NCI-H2081 (cell line): ENCODE results near the gene TSPAN14.

ENCODE experiments used
- DNase-seq, 2 experiments: peaks; one replicate each; lab custom pipeline; 2025; lab: John Stamatoyannopoulos, UW

Gene TSPAN14

DNA sequence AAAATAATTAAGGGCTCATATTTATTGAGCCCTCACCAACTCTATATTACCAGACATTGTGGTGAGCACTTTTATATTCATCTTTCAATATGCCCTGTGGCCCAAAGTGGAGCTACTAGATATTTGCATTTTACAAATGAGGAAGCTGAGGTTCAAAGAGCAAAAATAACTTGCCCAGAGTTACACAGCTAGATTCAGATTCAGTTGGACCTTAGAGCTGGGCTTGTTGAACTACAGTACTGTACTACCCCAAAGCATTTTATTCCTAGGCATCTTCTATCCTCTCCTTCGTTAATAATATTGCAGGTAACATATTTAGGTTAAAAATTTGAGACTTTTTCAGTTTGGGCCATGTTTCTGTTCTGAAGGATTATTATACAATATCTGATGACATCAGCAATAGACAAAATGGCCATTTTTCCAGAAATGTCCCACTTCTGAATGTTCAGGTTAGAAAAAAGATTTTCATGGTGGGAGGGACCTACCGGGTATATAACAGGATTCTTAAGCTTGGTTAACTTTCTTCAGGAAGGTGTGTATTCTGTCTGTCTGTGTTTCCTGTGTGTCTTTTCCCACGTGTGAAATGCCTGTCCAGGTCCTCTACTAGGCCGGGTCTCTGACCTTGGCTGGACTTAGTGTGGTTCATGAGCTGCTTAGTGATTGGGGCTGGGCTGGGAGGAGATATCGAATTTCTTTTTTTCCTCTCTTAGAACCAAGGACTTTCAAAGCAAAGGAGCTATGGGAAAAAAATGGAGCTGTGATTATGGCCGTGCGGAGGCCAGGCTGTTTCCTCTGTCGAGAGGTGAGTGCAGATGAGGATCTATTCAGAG lies 32.2 kb upstream of the TSPAN14 start:
- DNase-seq: no peak

DNA sequence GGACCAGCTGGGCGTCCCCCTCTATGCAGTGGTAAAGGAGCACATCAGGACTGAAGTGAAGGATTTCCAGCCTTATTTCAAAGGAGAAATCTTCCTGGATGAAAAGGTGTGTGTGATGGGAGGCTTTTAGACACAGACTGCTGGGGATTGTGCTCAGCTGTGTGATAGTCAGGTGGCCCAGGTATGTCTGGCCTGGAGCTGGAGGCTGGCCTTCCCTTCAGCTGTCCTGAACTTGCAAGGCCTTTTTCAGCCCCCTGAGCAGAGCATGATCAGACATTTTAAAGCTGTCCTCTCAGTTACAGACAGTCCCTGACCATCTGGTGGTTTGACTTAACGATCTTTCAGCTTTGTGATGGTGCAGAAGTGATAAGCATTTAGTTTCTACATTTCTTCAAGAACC lies 28.2 kb upstream of the TSPAN14 start:
- no peak for DNase-seq

DNA sequence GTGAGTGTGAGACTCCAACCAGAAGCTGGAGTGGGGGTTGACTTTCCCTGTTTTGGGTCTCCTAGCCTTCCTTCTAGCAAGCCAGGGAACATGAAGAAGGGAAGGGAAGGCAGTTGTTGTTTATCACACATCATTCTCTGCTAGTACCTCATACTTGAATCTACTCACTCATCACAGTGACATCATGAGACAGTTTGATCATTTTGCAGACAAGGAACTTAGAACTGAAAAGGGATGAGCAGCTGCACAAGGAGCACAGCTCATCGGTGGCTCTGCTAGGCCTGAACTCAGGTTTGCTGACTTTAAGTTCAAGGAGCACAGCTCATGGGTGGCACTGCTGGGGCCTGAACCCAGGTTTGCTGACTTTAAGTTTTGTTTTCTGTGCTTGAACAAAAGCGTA lies 26.6 kb upstream of the TSPAN14 start:
- DNase-seq: no peak

DNA sequence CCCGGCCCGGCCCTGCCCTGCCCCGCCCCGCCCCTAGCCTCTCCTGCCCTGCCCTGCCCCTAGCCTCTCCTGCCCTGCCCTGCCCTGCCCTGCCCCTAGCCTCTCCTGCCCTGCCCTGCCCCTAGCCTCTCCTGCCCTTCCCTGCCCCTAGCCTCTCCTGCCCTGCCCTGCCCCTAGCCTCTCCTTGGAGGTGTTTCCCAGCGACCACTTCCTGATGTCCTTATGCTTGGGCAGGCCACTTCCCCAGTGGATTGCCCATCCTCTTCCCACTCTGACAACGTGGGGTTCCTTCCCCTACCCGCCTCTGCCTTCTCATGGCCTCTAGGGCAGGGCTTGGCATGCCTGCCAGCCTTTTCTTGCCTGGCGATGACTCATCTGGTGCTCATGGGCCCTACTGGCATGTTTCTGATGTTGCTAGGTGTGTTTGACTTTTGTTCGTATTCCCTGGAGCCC lies 24.6 kb upstream of the TSPAN14 start:
- DNase-seq: no peak

DNA sequence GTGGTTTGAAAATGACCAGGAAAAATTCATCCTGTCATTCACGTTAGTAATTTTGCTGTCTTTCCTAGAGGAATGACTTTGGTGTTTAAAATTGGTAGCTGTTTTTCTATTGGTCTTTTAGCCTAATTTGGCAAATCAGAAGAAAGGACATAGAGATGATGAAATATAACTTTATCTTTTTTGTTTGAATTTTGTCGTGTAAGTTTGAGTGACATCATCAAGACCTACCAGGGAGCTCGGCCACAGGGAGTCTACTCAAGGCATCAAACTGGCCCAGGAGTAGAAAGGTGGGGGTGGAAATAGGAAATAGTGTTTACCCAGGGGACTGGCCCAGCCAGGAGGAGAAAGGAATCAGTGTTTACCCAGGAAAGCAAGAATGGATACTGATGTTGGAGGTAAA lies 21.0 kb upstream of the TSPAN14 start:
- DNase-seq: no peak

DNA sequence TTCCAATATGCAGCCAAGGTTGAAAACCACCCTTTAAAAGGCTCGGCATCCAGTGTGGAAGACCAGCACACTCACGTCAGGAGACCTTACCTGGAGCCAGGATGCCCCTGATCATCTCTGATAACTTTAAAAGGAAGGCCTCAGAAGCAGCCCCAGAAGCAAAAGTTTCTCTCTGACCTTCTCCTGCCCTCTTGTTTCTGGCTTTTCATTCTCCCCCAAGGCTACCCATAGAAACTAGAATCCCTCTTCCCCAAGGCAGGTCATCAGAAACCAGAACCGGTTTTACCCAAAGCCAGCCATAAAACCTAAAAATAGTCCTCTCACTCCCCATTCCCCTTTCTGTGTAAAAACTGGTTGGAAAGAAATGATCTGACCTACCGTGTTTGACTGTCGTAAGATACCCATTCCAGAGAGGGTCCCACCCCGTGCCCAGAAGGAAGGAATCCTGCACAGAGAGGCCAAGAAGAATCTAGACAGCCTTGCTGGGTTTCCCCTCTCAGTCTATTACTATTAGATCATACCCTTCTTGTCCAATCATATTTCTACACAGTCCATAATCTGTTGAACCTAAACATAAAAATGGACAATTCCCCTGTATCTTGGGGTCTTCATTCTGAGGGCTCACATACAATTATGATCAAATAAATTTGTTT lies 17.5 kb upstream of the TSPAN14 start:
- DNase-seq: no peak

DNA sequence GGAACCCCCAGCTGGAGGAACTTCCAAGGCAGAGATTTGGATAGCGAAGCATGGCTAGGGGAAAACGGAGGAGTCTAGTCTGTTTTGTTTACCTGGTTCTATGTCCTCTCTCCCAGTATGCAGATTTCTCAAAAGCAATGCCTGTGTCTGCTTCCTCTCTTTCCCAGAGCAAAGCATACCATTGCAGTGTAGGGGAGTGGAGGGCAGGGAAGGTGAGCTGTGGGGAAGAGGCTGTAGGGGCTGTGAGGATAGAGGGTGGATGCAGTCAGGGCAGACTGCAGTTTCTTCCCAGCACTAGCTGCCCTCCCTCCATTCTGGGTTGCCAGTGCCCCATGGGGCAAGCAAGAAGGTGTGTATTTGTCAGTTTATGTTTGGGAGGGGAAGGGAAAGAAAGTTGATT lies 16.9 kb upstream of the TSPAN14 start:
- DNase-seq: no peak

DNA sequence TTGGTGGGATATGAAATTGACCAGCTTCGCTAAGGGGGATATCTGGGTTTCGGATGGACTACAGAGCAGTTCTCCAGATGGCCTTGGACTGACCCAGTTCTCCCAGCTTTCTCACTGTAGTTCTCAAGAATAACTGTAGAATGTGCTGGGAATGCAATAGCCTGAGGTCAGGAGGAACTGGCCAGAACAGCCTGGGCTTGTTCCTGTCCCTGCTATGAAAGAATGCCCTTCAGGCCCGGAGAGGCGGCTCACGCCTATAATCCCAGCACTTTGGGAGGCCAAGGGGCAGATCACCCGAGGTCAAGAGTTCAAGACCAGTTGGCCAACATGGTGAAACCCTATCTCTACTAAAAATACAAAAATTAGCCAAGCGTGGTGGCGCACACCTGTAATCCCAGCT lies 12.3 kb upstream of the TSPAN14 start:
- DNase-seq: no peak

DNA sequence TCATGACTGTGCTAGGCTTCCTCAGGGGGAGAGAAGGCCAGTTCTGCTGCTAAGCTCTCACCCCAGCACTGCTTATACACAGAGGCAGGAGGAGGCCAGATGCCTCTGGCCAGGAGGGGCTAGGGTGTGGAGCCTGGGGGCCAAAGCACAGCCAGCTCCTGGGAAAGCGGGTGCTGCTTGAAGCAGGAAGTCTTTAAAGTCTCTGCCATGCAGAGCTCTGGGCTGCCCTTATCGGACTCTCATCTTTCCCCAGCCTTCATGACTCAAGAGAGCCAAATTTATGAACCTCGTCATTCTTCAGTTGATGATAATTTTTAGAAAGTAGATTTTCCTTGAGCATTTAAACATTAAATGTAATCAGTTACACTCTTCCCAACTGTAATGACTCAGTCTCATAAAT lies 11.2 kb upstream of the TSPAN14 start:
- no peak for DNase-seq

DNA sequence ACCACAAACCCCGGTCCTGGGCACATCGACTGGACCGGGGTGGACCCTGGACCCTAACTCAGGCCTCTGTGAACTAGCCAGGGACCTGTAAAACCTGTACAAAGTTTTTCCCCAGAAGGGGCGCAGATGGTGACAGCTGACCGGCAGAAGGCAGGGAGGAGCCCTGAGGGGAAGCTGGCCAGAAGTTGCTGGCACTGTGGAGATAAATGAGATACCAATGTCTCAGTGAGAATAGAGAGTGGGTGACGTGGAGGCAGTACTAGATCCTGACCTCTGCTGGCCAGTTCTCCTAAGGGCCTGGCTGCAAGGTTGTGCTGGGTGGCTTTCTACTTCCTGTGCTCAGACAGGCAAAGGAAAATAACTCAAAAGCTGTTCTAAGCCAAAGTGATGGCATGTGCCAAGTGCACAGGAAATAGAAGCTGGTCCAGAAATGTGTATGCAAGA lies 10.6 kb upstream of the TSPAN14 start:
- DNase-seq: no peak

DNA sequence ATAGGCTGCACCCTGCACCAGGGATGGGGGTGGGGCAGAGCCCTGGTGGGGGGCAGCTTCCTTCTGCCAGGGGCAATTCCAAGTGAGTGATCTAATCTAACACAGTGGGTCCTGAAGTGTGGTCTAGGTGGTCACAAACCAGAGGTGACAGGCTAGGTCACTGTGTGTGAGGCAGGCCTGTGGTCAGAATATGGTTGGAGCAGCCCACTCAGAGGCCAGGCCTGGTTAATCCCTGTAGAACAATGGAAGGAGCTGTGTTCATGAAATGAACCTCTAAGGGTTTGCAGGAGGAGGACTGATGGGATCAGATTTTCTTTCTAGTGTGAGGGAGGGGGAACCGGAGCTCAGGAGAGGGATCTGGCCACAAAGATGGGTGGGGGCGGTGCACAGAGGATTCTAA lies 10.0 kb upstream of the TSPAN14 start:
- no peak for DNase-seq

DNA sequence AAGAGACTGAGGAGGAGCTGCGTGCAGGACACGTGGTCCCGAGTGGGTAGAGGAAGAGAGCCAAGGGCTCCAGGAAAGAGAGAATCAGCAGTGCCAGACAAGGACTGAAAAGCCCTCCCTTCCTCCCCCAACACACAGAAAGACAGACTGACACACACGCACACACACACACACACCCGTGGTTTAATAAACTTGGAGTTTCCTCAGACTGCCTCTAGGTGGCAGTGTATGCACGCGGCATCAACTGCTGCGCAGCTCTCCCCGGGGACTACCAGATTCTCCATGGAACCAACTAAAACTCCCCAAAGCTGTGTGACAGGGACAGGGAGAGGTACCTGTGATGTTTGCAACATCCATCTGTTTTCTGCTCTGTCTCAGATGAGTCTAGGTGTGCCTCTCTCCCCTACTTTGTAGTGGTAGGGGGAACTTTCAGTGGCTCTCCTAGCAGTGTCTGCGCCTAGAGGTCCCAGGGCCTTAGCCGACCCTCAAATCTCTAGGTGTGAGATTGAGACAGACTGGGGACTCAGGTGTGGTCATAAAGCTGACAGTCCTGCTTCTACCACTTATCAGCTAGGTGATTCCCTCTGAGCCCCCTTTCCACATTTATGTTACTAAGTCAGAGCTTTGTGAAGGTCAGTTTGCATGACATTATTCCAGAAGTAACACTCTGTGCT lies 9.3 kb upstream of the TSPAN14 start:
- DNase-seq: peak; percentile 4 to 18

DNA sequence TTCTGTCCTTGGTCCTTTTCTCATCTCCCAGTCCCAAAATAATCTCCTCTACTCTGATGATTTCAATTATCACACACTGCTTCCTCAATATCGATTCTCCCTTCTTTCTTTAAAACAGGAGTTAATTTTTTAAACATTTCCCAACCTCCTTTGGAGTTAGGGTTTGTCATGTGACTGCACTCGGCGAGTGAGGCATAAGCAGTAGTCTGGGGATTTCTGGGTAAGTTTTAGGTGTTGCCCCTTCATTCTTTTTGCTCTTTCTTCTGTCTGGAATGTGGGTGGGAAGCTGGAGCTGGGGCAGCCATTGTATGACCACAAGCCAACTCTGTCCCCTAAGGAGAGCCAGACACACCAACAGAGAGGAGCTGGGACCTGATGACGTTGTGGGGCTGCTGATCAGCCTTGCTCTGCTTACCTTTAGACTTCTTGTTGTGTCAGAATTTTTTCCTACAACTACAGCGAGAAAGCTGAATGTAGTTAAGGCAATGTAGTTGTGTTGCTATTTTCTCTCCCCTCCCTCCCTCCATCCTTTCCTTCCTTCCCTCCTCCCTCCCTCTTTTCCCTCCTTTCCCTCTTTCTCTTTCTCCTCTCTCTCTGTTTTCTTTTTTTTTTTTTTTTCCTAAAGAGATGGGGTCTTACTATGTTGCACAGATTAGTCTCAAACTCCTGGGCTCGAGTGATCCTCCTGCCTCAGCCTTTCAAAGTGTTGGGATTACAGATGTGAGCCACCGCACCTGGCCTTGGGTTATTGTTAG lies 6.5 kb upstream of the TSPAN14 start:
- no peak for DNase-seq

DNA sequence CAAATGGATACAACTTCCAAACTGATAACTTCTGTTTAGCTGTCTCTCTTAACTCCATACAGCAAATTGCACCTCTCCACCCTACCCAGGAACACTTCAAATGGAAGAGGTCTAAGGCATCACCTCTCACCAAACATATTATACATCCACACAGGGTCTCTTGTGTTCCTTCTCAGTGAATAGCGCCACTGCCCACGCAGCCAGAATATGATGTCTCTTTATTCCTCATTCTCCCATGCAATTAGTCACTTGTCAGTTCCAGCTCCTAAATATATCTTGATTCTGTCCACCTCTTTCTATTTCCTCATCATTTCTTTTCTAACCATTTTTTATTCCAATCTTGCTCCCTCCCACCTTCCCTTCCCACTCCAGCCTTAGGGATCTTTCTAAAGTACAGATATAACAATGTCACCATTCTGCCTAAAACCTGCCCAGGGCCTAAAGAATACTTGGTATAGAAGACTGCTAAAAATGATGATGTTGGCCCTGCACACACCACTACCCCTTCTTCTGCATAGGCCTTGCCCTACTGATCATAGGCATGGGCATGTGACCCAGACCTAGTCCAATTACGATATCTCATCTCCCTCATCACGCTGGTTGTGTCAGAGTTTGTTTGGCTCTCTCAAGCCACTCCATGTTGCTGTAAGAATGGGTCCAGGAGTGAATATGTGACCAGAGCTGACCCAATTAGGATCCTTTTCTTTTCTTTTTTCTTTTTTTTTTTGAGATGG lies 5.7 kb upstream of the TSPAN14 start:
- no peak for DNase-seq

DNA sequence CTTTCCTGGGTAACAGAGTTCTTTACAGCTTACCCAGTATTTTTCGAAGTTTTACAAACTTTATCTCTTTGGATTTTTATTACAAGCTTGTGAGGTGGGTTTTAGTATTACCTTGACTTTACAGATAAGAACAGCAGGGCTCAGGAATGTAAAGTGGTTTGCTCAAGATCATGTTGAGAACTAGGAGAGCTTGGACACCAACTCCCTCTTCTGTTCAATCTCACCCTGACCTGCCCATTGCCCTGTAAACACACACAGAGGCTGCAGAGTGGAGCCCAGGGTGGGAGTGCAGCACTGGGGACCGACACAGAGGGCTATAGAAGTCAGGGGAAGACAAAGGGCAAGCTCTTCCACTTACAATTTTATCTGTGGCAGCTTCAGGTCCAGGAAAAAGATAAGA lies 4.6 kb upstream of the TSPAN14 start:
- DNase-seq: no peak

DNA sequence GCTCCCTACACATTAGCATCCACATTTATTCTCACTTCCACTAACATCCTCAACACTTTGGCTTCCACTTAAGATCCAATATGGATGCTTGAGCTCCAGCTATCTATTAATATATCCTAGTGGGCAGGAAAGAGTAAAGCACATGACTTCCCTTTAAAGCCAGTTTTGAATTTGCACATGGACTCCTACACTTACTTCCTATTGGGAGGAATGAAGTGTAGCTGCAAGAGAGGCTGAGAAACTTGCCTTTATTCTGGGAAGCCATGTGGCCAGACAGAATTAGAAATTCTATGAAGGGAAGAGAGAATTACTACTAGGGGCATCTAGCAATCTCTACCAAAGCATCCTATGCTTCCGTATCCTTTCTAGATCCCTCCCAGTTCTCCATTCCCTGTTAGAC lies 3.0 kb upstream of the TSPAN14 start:
- no peak for DNase-seq

DNA sequence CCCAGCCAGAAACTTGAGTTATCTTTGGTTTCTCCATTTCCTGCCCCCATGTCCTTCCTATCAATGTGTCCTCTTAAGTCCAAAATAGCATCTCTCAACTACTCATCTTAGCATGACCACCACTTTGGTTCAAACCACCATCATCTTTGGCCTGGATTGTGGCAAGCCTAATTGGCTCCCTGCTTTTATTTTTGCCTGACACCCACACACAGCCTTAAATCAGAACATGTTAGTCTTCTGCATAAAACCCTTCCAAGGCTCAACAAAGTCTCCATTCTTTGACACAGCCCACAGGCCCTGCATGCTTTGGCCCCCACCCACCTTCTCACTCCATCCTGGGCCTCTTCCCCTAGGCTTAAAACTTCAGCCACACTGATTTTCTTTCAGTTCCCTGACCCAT lies 2.0 kb upstream of the TSPAN14 start:
- DNase-seq: no peak

DNA sequence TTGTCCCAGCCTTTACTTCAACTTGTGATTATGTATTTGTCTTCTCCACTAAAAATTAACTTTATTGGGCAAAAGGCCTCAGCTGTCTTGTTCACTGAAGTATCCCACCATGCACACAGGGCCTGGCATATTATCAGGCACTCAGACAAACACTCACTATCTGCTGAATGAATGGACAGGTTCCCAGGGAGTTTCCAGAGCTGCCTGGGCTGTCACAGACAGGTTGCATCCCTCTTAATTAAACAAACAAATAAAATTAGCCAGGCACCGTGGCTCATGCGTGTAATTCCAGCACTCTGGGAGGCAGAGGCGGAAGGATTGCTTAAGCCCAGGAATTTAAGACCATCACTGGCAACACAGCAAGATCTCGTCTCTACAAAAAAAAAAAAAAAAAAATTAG lies 1.5 kb upstream of the TSPAN14 start:
- DNase-seq: no peak

DNA sequence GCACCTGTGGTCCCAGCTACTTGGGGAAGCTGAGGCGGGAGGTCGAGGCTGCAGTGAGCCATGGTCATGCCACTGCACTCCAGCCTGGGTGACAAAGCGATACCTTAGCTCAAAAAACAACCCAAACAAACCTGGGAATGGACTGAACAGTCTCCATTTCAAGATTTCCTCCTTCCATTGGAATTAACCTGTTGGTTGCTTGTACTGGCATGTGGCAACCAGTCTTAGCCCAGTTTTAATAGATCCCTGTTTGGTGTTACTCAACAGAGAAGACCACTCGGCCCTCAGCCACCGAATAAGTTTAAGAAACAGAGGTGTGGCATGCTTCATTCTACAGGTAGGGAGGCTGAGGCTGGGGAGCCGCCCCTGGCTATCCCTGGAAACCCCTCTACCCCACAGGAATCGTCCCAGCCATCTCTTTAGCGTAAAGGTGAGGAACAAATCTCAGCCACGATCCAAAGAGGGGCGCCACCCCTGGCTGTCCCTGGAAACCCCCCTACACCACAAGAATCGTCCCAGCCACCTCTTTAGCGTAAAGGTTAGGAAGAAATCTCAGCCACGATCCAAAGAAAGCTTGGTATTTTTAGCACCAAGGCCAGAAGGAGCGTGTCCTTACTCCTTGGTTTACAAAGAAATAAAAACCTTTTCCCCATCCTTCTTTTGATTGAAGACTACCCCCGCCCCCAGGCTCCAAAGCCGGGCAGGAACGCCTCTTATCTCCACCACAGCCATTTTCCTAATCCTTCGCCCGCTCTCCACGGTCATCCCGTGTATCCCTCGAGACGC lies 861 bp upstream of the TSPAN14 start:
- no peak for DNase-seq

DNA sequence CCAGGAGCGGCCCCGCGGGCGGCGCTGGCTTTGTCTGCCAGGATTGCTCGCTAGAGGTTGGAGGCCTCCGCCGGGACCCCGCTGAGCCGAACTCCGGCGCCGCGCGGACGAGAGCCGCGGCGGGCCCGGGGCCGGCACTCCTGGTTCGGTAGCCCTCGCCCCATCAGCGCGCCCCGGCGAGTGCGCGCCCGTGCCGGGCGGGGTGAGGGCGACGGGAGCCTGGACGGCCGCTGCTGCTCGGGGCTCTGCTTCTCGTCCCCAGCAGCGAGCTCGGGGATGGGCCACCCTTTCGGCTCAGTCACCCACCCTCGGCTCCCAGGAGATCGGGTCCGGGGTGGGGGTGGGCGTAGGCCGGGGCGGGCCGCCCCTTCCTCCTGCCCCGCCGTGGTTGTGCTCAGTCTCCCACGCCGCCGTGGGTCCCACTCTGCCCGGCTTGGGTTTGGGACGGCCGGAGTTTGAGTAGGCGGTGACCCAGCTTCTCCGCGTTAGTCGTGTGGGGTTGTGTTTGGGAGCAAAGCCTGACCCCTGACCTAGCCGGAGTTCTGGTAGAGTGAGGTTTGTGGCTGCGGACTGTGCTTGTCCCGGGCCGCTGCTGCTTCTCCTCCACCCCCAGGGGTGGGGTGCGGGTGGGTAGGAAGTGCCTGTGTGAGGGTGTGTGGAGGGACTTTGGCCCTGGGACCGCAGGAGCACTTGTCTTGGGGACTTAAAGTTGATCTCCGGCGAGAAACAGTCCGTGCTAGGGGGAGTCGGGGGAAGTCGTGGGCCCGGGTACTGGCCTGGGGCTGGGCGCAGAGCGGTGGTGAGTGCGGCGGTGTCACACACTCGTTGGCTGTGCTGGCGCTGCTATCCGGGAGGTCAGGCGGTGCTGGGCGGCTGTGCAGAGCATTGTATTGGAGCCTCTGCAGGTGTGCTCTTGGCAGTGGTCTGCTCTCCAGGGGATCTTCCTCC lies 677 bp downstream of the TSPAN14 start:
- DNase-seq: peak; percentile 33 to 47
